Aorta (tissue), 5 donors: ENCODE results near the gene MICAL3. TPM values are rescaled to one million over a fixed set of nuclear protein-coding genes. Genes with fewer than 3 reads are reported as not detected.
A peak's percentile ranks its signal among the peaks of the same experiment; 100 is the strongest.
"Not testable (repeated sequence)": the region's sequence is repeated elsewhere in the genome, so short reads cannot be mapped to it uniquely, and the experiment has no call there.

Experiments
- ATAC-seq: fragments of 200-7000 bp; cut with Tn5 transposase; one replicate; pipeline ENCODE4 v1.9.1; 2022; ENCODE audit warnings: moderate library complexity; ENCODE audit not compliant: low FRiP score
- DNase-seq, 2 donors: peaks; one replicate each; pipeline ENCODE4 v3.0.0-alpha.2; 2020
- H3K27ac ChIP-seq, 2 donors: one replicate each; pipeline ENCODE4 v1.5.1; 2013; ENCODE audit warnings: low read length in 2 of 2, mild to moderate bottlenecking in 2 of 2, moderate library complexity in 2 of 2, control low read depth in 1 of 2, inconsistent platforms in 1 of 2, low read depth in 1 of 2
- H3K27me3 ChIP-seq, 2 donors: one replicate each; pipeline ENCODE4 v1.6.1; 2013; ENCODE audit warnings: control low read depth in 1 of 2, low read length in 1 of 2, mild to moderate bottlenecking in 1 of 2, moderate library complexity in 1 of 2; ENCODE audit not compliant: insufficient read depth in 2 of 2, control insufficient read depth in 1 of 2
- H3K36me3 ChIP-seq, 2 donors: one replicate each; pipeline ENCODE4 v1.6.1; 2013; ENCODE audit warnings: control low read depth in 1 of 2, low read length in 1 of 2, mild to moderate bottlenecking in 1 of 2; ENCODE audit not compliant: insufficient read depth in 2 of 2, control insufficient read depth in 1 of 2
- H3K4me1 ChIP-seq, 2 donors: one replicate each; pipeline ENCODE4 v1.6.1; 2013; ENCODE audit warnings: low read length in 2 of 2, control low read depth in 1 of 2, mild to moderate bottlenecking in 1 of 2, moderate library complexity in 1 of 2; ENCODE audit not compliant: insufficient read depth in 2 of 2, control insufficient read depth in 1 of 2
- H3K4me3 ChIP-seq, 2 donors: one replicate each; pipeline ENCODE4 v1.5.1; 2013; ENCODE audit warnings: low read length in 2 of 2, control low read depth in 1 of 2, mild to moderate bottlenecking in 1 of 2
- H3K9me3 ChIP-seq: one replicate; pipeline ENCODE4 v1.6.1; 2013; ENCODE audit warnings: mild to moderate bottlenecking, low read length; ENCODE audit not compliant: control insufficient read depth
- WGBS, 2 donors: extraction: QIAGEN DNeasy Blood & Tissue Kit; methylation state at CpG; one replicate each; pipeline ENCODE4 v1.1.7; 2013; 5-methylcytosine and 5-hydroxymethylcytosine counted together
- intact Hi-C, 2 donors: fragments of 100-400 bp; cut with DNase I; formaldehyde crosslinking; loops; one replicate each; pipeline versions ENCODE4 v1.14.2 to v1.15.0; 2022
- long read RNA-seq, 2 donors: library from polyadenylated mRNA; unstranded; transcript quantifications; one replicate each; pipeline ENCODE4 v2.0.0, GENCODE V29; 2020 to 2021
- polyA plus RNA-seq, 2 donors: library from polyadenylated mRNA; stranded (reverse); fragments of 200-250 nt; gene quantifications; one replicate each; pipeline ENCODE4 v1.2.3, GENCODE V29; 2013
- total RNA-seq, 2 donors: library from RNA; stranded (reverse); fragmentation: NEBNext Ultra II Directional; extraction: Animal tissue kit (Norgen Biotek cat#: 25700); gene quantifications; one replicate each; pipeline ENCODE4 v1.2.1, GENCODE V29; 2021
- donor health status: healthy with polysubstance abuse.
- donor health status: Bipolar disorder and iron deficiency.
- donor health status: DM: no; HTN: no; CAD: no.
- donor health status: DM: no; HTN: no; CAD: no.
- donor health status: DM: yes; HTN: yes; CAD: no.

Gene MICAL3
- total RNA-seq (100 to 1,000 TPM; 114 to 123 TPM), polyA plus RNA-seq (10 to 100 TPM in 1 of 2 donors, 1 to 10 TPM in 1; 3.9 to 15.0 TPM)
- long read RNA-seq, donor 1, partial matches to known transcripts = 4 of 88 reads
- long read RNA-seq, donor 1, other reads (novel, unspliced or antisense) = 79 of 88 reads
- long read RNA-seq, donor 2, partial matches to known transcripts = 2 of 54 reads
- long read RNA-seq, donor 2, other reads (novel, unspliced or antisense) = 46 of 54 reads

- intact Hi-C loops = no loop called here
- DNase-seq (peak; percentile 68 to 86), ATAC-seq (peak; percentile 90)
- Histone ChIP-seq H3K36me3 (no peaks in the 10 kb centered on the region), H3K9me3 (no peaks in the 10 kb centered on the region), H3K27me3 (no peaks in the 10 kb centered on the region), H3K4me3 (peak within 1 kb of the TSS; percentile 60 to 61), H3K27ac (peak within 1 kb of the TSS in 1 of 2 donors; percentile 22), H3K4me1 (no peaks in the 10 kb centered on the region)
- 0 to 1% methylated on average over 53 to 56 of the region's 56 CpGs for WGBS, 2 donors
Measured at GRCh38 chr22:18024276-18024939, at the start of gene MICAL3. Gene MICAL3, minus strand, starts transcription at chr22:18024561. Its CDS starts 117,749 bp downstream, at chr22:17906812.

- not testable (repeated sequence) for H3K27ac ChIP-seq, H3K4me3 ChIP-seq, ATAC-seq, H3K4me1 ChIP-seq, DNase-seq, H3K9me3 ChIP-seq, H3K27me3 ChIP-seq, H3K36me3 ChIP-seq
- intact Hi-C loops = loop anchor here (5.0 to 10.0 kb wide), 2 partner anchors 157 to 329 kb away; no protein-coding TSS in a partner anchor
- 96% methylated on average over 4 of the region's 4 CpGs for WGBS, 2 donors
Measured at GRCh38 chr22:18073927-18074326, 49.6 kb upstream of the MICAL3 start.

- intact Hi-C loops = loop anchor here (5.0 to 10.0 kb wide), 2 partner anchors 156 to 329 kb away; no protein-coding TSS in a partner anchor
- Histone ChIP-seq H3K36me3 (no peaks in the 10 kb centered on the region), H3K4me3 (no peak overlapping the region), H3K27ac (no peak overlapping the region), H3K4me1 (peaks cover 2 to 6% of the 10 kb centered on the region in 2 donors), H3K9me3 (no peaks in the 10 kb centered on the region), H3K27me3 (no peaks in the 10 kb centered on the region)
- 92 to 97% methylated on average over 2 of the region's 2 CpGs for whole genome bisulfite sequencing, 2 donors
- ATAC-seq = no peak
- no peak for DNase-seq
Measured at GRCh38 chr22:18073467-18073866, 49.1 kb upstream of the MICAL3 start.

- DNase-seq (no peak), ATAC-seq (no peak)
- H3K27ac ChIP-seq = no peak overlapping the region
- H3K36me3 ChIP-seq = no peaks in the 10 kb centered on the region
- H3K27me3 ChIP-seq = no peaks in the 10 kb centered on the region
- H3K4me3 ChIP-seq = no peak overlapping the region
- 87 to 90% methylated on average over 1 of the region's 1 CpG for WGBS, 2 donors
- H3K4me1 ChIP-seq = peaks cover 4 to 6% of the 10 kb centered on the region in 2 donors
- intact Hi-C loops = loop anchor here (5.0 to 10.0 kb wide), 2 partner anchors 155 to 327 kb away; no protein-coding TSS in a partner anchor
- no peaks in the 10 kb centered on the region for H3K9me3 ChIP-seq
Measured at GRCh38 chr22:18071968-18072310, 47.6 kb upstream of the MICAL3 start.

- H3K27ac ChIP-seq, DNase-seq, H3K9me3 ChIP-seq, H3K4me1 ChIP-seq, H3K27me3 ChIP-seq, H3K4me3 ChIP-seq, ATAC-seq, H3K36me3 ChIP-seq: not testable (repeated sequence)
- 94 to 95% methylated on average over 7 of the region's 7 CpGs for WGBS, 2 donors
- intact Hi-C loops = loop anchor here (5.0 to 10.0 kb wide), 2 partner anchors 154 to 327 kb away; no protein-coding TSS in a partner anchor
Measured at GRCh38 chr22:18071307-18071967, 47.1 kb upstream of the MICAL3 start.

- Histone ChIP-seq H3K27me3 (no peaks in the 10 kb centered on the region), H3K4me3 (no peak overlapping the region), H3K4me1 (peaks cover 2 to 6% of the 10 kb centered on the region in 2 donors), H3K27ac (no peak overlapping the region), H3K36me3 (no peaks in the 10 kb centered on the region), H3K9me3 (no peaks in the 10 kb centered on the region)
- intact Hi-C loops = loop anchor here (5.0 to 10.0 kb wide), 2 partner anchors 153 to 326 kb away; no protein-coding TSS in a partner anchor
- ATAC-seq = no peak
- WGBS, 2 donors = 86 to 90% methylated on average over 14 of the region's 14 CpGs
- peak in 1 of 2 donors; percentile 32 for DNase-seq
Measured at GRCh38 chr22:18070556-18071306, 46.4 kb upstream of the MICAL3 start.

- ATAC-seq = no peak
- no peaks in the 10 kb centered on the region for H3K36me3 ChIP-seq
Measured at GRCh38 chr22:18070041-18070440, 45.7 kb upstream of the MICAL3 start.

GRCh38 chr22:18069041-18069440 is 44.7 kb upstream of the MICAL3 start:
- H3K27ac ChIP-seq = peak overlapping the region; percentile 62 to 88
- peaks cover 2 to 6% of the 10 kb centered on the region in 2 donors for H3K4me1 ChIP-seq
- H3K4me3 ChIP-seq = no peak overlapping the region
- H3K36me3 ChIP-seq = no peaks in the 10 kb centered on the region
- ATAC-seq (no peak), DNase-seq (no peak)
- no peaks in the 10 kb centered on the region for H3K27me3 ChIP-seq
- intact Hi-C loops = loop anchor here in 1 of 2 donors (5.0 kb wide), 1 partner anchor 37 kb away; no protein-coding TSS in a partner anchor
- no peaks in the 10 kb centered on the region for H3K9me3 ChIP-seq
- 18 to 26% methylated on average over 2 of the region's 2 CpGs for WGBS, 2 donors

More at GRCh38 chr22:18070041-18070440, 45.7 kb upstream of the MICAL3 start:
- Histone ChIP-seq H3K27me3 (no peaks in the 10 kb centered on the region), H3K4me1 (peaks cover 2 to 6% of the 10 kb centered on the region in 2 donors), H3K27ac (no peak overlapping the region), H3K4me3 (no peak overlapping the region), H3K9me3 (no peaks in the 10 kb centered on the region)
- intact Hi-C loops = loop anchor here (5.0 to 10.0 kb wide), 2 partner anchors 153 to 325 kb away; no protein-coding TSS in a partner anchor
- WGBS, 2 donors = 92 to 95% methylated on average over 4 of the region's 4 CpGs
- DNase-seq = no peak
